DMS153 treated with DMSO at 0.1 percent for 48 hours (cell line): Measurements from ENCODE around the gene SLC35E1.
"Not testable (repeated sequence)": the region's sequence is repeated elsewhere in the genome, so short reads cannot be mapped to it uniquely, and the experiment has no call there.

Experiments used
- DNase-seq: peaks from one replicate; lab custom pipeline; 2025; ENCODE audit not compliant: unreplicated experiment; lab: John Stamatoyannopoulos, UW

The SLC35E1 gene

GRCh38 chr19:16554776-16555175 is 17.4 kb downstream of the SLC35E1 start:
- DNase-seq: no peak

GRCh38 chr19:16551902-16552301 is 20.3 kb downstream of the SLC35E1 start:
- DNase-seq: not testable (repeated sequence)

GRCh38 chr19:16548956-16549355 is 23.3 kb downstream of the SLC35E1 start:
- DNase-seq: no peak

GRCh38 chr19:16544473-16545231 is 27.6 kb downstream of the SLC35E1 start:
- DNase-seq: no peak

- not testable (repeated sequence) for DNase-seq
These were observed 28.5 kb downstream of the SLC35E1 start for GRCh38 chr19:16543734-16544133.

GRCh38 chr19:16542910-16543472 is 29.2 kb downstream of the SLC35E1 start:
- DNase-seq: no peak

- DNase-seq: peak; percentile 93
These were observed 29.9 kb downstream of the SLC35E1 start, which contains the start of gene CHERP for GRCh38 chr19:16542045-16542909. CHERP (minus strand) TSS chr19:16542437; CDS start chr19:16542378, 59 bp downstream.

GRCh38 chr19:16541526-16542044 is 30.6 kb downstream of the SLC35E1 start:
- no peak for DNase-seq

- DNase-seq: no peak
These were observed 31.3 kb downstream of the SLC35E1 start for GRCh38 chr19:16540948-16541347.

GRCh38 chr19:16537111-16537510 is 35.1 kb downstream of the SLC35E1 start:
- DNase-seq: no peak

GRCh38 chr19:16536130-16536529 is 36.1 kb downstream of the SLC35E1 start:
- DNase-seq: no peak

GRCh38 chr19:16535381-16535780 is 36.8 kb downstream of the SLC35E1 start:
- DNase-seq: no peak

- DNase-seq: no peak
These were observed 39.6 kb downstream of the SLC35E1 start for GRCh38 chr19:16532440-16533234.

- no peak for DNase-seq
These were observed 40.9 kb downstream of the SLC35E1 start for GRCh38 chr19:16531380-16531669.

GRCh38 chr19:16530540-16531379 is 41.5 kb downstream of the SLC35E1 start:
- DNase-seq: no peak

- no peak for DNase-seq
These were observed 42.6 kb downstream of the SLC35E1 start for GRCh38 chr19:16529466-16530144.

GRCh38 chr19:16527971-16528521 is 44.2 kb downstream of the SLC35E1 start:
- no peak for DNase-seq

- no peak for DNase-seq
These were observed 44.8 kb downstream of the SLC35E1 start for GRCh38 chr19:16527334-16527935.
